Body of pancreas (tissue), 4 donors: ENCODE measurements around the gene SARNP.

Experiments used
- CTCF ChIP-seq, 7 experiments: fragments of 450-650 bp in 4 of 7; fragments of 200-600 bp in 3 of 7; sonication (generic) in 3 of 7; IDR thresholded peaks; one replicate each; pipeline ENCODE4 v1.5.1; 2016 to 2019; ENCODE audit warnings: antibody characterized with exemption in 7 of 7
- POLR2A ChIP-seq, 3 donors: fragments of 450-650 bp; IDR thresholded peaks; one replicate each; pipeline ENCODE4 v1.6.1; 2016; ENCODE audit warnings: antibody characterized with exemption in 3 of 3, mild to moderate bottlenecking in 2 of 3

- TF ChIP-seq CTCF (IDR thresholded peaks at IDR 0.05) (no peak), POLR2A (IDR thresholded peaks at IDR 0.05) (no peak)
These were observed 92.0 kb downstream of the SARNP start for GRCh38 chr12:55725556-55725955.
